Omental fat pad (tissue), 4 donors: ENCODE results near the gene CLEC9A. TPM values are rescaled to one million over a fixed set of nuclear protein-coding genes. Genes with fewer than 3 reads are reported as not detected.

Experiments
- total RNA-seq, 4 donors: library from RNA; depleted of rRNA; stranded (reverse); fragments of >200 nt; gene quantifications; one replicate each; pipeline ENCODE4 v1.1.0, GENCODE V29; 2016

CLEC9A gene
- total RNA-seq, 4 donors from 2014 or later = 0.63 TPM; not detected in 3

Other genes with a start within 250 kb of the CLEC9A start
- gene KLRF1, start 203.2 kb upstream of the CLEC9A start, total RNA-seq = under 1 TPM in 1 of 4 donors, not detected in 3; 0.46 TPM
- 10 to 100 TPM; 23.8 to 48.2 (median 31.5) TPM for gene CLEC2B, start 161.3 kb upstream of the CLEC9A start, total RNA-seq
- not detected for gene KLRF2, start 149.2 kb upstream of the CLEC9A start, total RNA-seq
- gene CLEC2A, start 98.3 kb upstream of the CLEC9A start, total RNA-seq = not detected
- 1 to 10 TPM in 3 of 4 donors, under 1 TPM in 1; 0.75 to 6.5 (median 1.7) TPM for gene CLEC12A, start 59.3 kb upstream of the CLEC9A start, total RNA-seq
- not detected for gene CLEC1B, start 31.6 kb upstream of the CLEC9A start, total RNA-seq
- under 1 TPM in 1 of 4 donors, not detected in 3; 0.47 TPM for gene CLEC12B, start 20.1 kb upstream of the CLEC9A start, total RNA-seq
- 10 to 100 TPM in 1 of 4 donors, 1 to 10 TPM in 3; 2.3 to 16.7 (median 7.1) TPM for gene CLEC1A, start 68.3 kb downstream of the CLEC9A start, total RNA-seq
- 10 to 100 TPM; 12.6 to 27.6 (median 18.8) TPM for gene CLEC7A, start 99.5 kb downstream of the CLEC9A start, total RNA-seq
- gene OLR1, start 141.4 kb downstream of the CLEC9A start, total RNA-seq = 10 to 100 TPM in 2 of 4 donors, under 1 TPM in 1, not detected in 1; 0.19 to 51.2 (median 35.1) TPM
- under 1 TPM in 2 of 4 donors, not detected in 2; 0.09 to 0.84 TPM for gene TMEM52B, start 148.3 kb downstream of the CLEC9A start, total RNA-seq
- gene GABARAPL1, start 182.2 kb downstream of the CLEC9A start, total RNA-seq = 100 to 1,000 TPM; 165 to 335 (median 268) TPM